ENCODE measurements around the gene SERINC3.

GRCh38 chr20:44527716-44528199, 5.9 kb upstream of the SERINC3 start:
- no peak for TF ChIP-seq ZNF274 (IDR thresholded peaks at IDR 0.05; ENCODE audit: low read depth, low read length)
- TF ChIP-seq YY1 (IDR thresholded peaks at IDR 0.05; ENCODE audit: insufficient read depth, insufficient read length), result no peak
